Endodermal cell (in vitro differentiated cells): ENCODE data around the gene NDUFA12. TPM values are rescaled to one million over a fixed set of nuclear protein-coding genes. Genes with fewer than 3 reads are reported as not detected.
"Not testable (repeated sequence)": the region's sequence is repeated elsewhere in the genome, so short reads cannot be mapped to it uniquely, and the experiment has no call there.

ENCODE experiments used
- DNase-seq: peaks from one replicate; pipeline ENCODE4 v3.0.0-alpha.2; 2017
- H3K27ac ChIP-seq: 2 replicates; pipeline ENCODE4 v1.5.1; 2013; ENCODE audit warnings: mild to moderate bottlenecking, low read depth, low read length, moderate library complexity
- H3K27me3 ChIP-seq: 2 replicates; pipeline ENCODE4 v1.6.1; 2013; ENCODE audit warnings: mild to moderate bottlenecking, low read length, moderate library complexity; ENCODE audit not compliant: insufficient read depth, control insufficient read depth, poor library complexity, severe bottlenecking
- H3K36me3 ChIP-seq: 2 replicates; pipeline ENCODE4 v1.7.0; 2013; ENCODE audit warnings: mild to moderate bottlenecking, low read length, moderate library complexity; ENCODE audit not compliant: control insufficient read depth, insufficient read depth
- H3K4me1 ChIP-seq: one replicate; pipeline ENCODE4 v1.7.0; 2013; ENCODE audit warnings: low read length; ENCODE audit not compliant: control insufficient read depth, insufficient read depth
- H3K4me3 ChIP-seq: 2 replicates; pipeline ENCODE4 v1.5.1; 2013; ENCODE audit warnings: mild to moderate bottlenecking, low read length, moderate library complexity
- H3K9ac ChIP-seq: 2 replicates; pipeline ENCODE4 v1.6.1; 2013; ENCODE audit warnings: mild to moderate bottlenecking, low read length, moderate library complexity; ENCODE audit not compliant: poor library complexity, severe bottlenecking; ENCODE audit errors: extremely low read depth
- H3K9me3 ChIP-seq: 2 replicates; pipeline ENCODE4 v1.6.1; 2013; ENCODE audit warnings: mild to moderate bottlenecking, low read length, moderate library complexity; ENCODE audit not compliant: control insufficient read depth
- H3K27ac Mint-ChIP-seq: 2 replicates; pipeline ENCODE4 v1.8.0; 2020; ENCODE audit warnings: mixed read lengths
- H3K27me3 Mint-ChIP-seq: 2 replicates; pipeline ENCODE4 v1.8.0; 2021; ENCODE audit warnings: mild to moderate bottlenecking, mixed read lengths; ENCODE audit not compliant: insufficient read depth
- H3K36me3 Mint-ChIP-seq: 2 replicates; pipeline ENCODE4 v1.8.0; 2020; ENCODE audit warnings: low read depth, mixed read lengths
- H3K4me1 Mint-ChIP-seq: 2 replicates; pipeline ENCODE4 v1.8.0; 2020; ENCODE audit warnings: mixed read lengths
- H3K4me3 Mint-ChIP-seq: 2 replicates; pipeline ENCODE4 v1.8.0; 2020; ENCODE audit warnings: mild to moderate bottlenecking, moderate library complexity, mixed read lengths
- H3K9me3 Mint-ChIP-seq: 2 replicates; pipeline ENCODE4 v1.8.0; 2020; ENCODE audit warnings: mild to moderate bottlenecking, mixed read lengths
- CTCF ChIP-seq: fragments of 200-600 bp; sonication (generic); conservative IDR thresholded peaks from 2 replicates; pipeline ENCODE4 v1.5.0; 2021; ENCODE audit warnings: antibody characterized with exemption, mild to moderate bottlenecking
- WGBS, 2 experiments: methylation state at CpG; one replicate each; pipeline versions ENCODE4 v1.1.5 to v1.1.7; 2013; ENCODE audit warnings: missing lambda C conversion rate in 2 of 2, mixed read lengths in 1 of 2; ENCODE audit not compliant: insufficient coverage in 1 of 2, insufficient read length in 1 of 2; 5-methylcytosine and 5-hydroxymethylcytosine counted together
- total RNA-seq, 2 donors: library from RNA; stranded (reverse); fragmentation: NEBNext Ultra II Directional in 1 of 2; extraction: Animal tissue kit (Norgen Biotek cat#: 25700) in 1 of 2; gene quantifications; 2 replicates in 1 of 2; 3 replicates in 1 of 2; pipeline ENCODE4 v1.2.1, GENCODE V29; 2021

The NDUFA12 gene
- total RNA-seq, 2 donors from 2014 or later, result 113 to 131 TPM

DNA sequence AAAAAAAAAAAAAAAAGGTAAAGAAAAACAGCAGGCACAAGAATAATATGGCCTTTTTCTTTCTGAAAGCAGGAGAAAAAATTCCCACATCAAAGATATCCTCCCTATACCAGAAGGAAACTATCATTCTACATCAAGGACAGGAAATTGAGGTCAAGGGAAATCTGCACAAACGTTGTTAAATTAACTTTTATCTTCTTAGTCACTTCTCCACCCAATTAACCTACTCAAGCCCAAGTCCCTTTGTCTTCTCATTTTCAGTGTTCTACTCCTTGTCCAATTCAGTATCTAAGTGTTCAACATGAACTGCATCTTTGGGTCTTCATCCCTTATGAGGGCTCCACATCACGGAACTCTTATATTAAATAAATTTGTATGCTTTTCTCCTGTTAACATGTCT lies 15.7 kb downstream of the NDUFA12 start:
- Histone ChIP-seq H3K9me3 (no peaks in the 10 kb centered on the region), H3K9ac (no peak overlapping the region), H3K4me3 (no peak overlapping the region), H3K27me3 (no peaks in the 10 kb centered on the region), H3K27ac (no peak overlapping the region), H3K4me1 (no peaks in the 10 kb centered on the region), H3K36me3 (peaks cover 8% of the 10 kb centered on the region)
- TF ChIP-seq CTCF, result no peak
- H3K36me3 Mint-ChIP-seq, result peaks cover 16% of the 10 kb centered on the region
- peaks cover 5% of the 10 kb centered on the region for H3K4me1 Mint-ChIP-seq
- DNase-seq, result no peak
- no peak overlapping the region for H3K27ac Mint-ChIP-seq
- H3K27me3 Mint-ChIP-seq, result no peaks in the 10 kb centered on the region
- no peaks in the 10 kb centered on the region for H3K9me3 Mint-ChIP-seq
- WGBS, 2 experiments, result 73 to 90% methylated on average over 1 to 2 of the region's 2 CpGs
- no peak overlapping the region for H3K4me3 Mint-ChIP-seq

DNA sequence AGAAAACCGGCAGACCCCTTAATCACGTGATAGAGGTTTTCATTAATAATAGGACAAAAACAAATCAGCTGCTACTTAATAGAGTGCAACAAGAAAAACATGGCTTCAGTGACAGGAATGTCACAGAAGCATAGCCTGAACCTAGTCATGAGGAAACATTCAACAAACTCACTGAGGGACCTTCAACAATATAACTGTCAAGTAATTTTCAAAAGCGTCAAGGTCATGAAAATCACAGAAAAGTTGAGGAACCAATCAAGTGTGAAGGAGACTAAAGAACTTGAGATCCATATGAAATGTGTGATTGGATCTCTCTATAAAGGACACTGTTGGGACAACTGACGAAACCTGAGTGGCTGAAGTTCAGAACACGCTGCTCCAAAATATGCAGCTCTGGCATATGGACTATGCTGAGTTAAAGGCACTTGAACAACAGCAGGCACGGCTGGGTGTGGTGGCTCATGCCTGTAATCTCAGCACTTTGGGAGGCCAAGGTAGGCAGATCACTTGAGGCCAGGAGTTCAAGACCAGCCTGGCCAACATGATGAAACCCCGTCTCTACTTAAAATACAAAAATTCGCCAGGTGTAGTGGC lies 16.3 kb downstream of the NDUFA12 start:
- no peaks in the 10 kb centered on the region for H3K9me3 ChIP-seq
- Mint-ChIP-seq H3K4me3 (no peak overlapping the region), H3K4me1 (no peaks in the 10 kb centered on the region), H3K36me3 (peaks cover 10% of the 10 kb centered on the region), H3K27me3 (no peaks in the 10 kb centered on the region), H3K9me3 (no peaks in the 10 kb centered on the region), H3K27ac (no peak overlapping the region)
- H3K27ac ChIP-seq, result no peak overlapping the region
- no peaks in the 10 kb centered on the region for H3K27me3 ChIP-seq
- 96 to 98% methylated on average over 4 to 8 of the region's 8 CpGs for WGBS, 2 experiments
- H3K4me1 ChIP-seq, result no peaks in the 10 kb centered on the region
- H3K4me3 ChIP-seq, result no peak overlapping the region
- DNase-seq, result no peak
- H3K9ac ChIP-seq, result no peak overlapping the region
- H3K36me3 ChIP-seq, result peaks cover 8% of the 10 kb centered on the region
- no peak for TF ChIP-seq CTCF

- H3K9me3 ChIP-seq, result not testable (repeated sequence)
These were observed 18.4 kb downstream of the NDUFA12 start for GRCh38 chr12:94985099-94985498.

GRCh38 chr12:94983321-94983720 lies 20.2 kb downstream of the NDUFA12 start:
- no peak for DNase-seq
- Histone ChIP-seq H3K27ac (no peak overlapping the region), H3K4me3 (no peak overlapping the region), H3K36me3 (peaks cover 12% of the 10 kb centered on the region), H3K27me3 (no peaks in the 10 kb centered on the region), H3K9ac (no peak overlapping the region), H3K4me1 (no peaks in the 10 kb centered on the region), H3K9me3 (no peaks in the 10 kb centered on the region)
- whole genome bisulfite sequencing, 2 experiments, result 88 to 94% methylated on average over 2 of the region's 2 CpGs
- Mint-ChIP-seq H3K4me1 (no peaks in the 10 kb centered on the region), H3K36me3 (peaks cover 8% of the 10 kb centered on the region), H3K4me3 (no peak overlapping the region), H3K9me3 (no peaks in the 10 kb centered on the region), H3K27ac (no peak overlapping the region), H3K27me3 (no peaks in the 10 kb centered on the region)
- TF ChIP-seq CTCF, result no peak

More at GRCh38 chr12:94985099-94985498, 18.4 kb downstream of the NDUFA12 start:
- H3K4me1 ChIP-seq, H3K4me3 Mint-ChIP-seq, H3K36me3 Mint-ChIP-seq, H3K4me3 ChIP-seq, DNase-seq, H3K27ac Mint-ChIP-seq, H3K9ac ChIP-seq, H3K27me3 Mint-ChIP-seq, H3K27me3 ChIP-seq, H3K27ac ChIP-seq, H3K4me1 Mint-ChIP-seq, H3K9me3 Mint-ChIP-seq: not testable (repeated sequence)
- peaks cover 12% of the 10 kb centered on the region for H3K36me3 ChIP-seq
- 81 to 85% methylated on average over 8 to 9 of the region's 9 CpGs for WGBS, 2 experiments
